Measurements from ENCODE around the gene WWOX. TPM values are rescaled to one million over a fixed set of nuclear protein-coding genes. Genes with fewer than 3 reads are reported as not detected.

WWOX gene
- total RNA-seq, 1 donor from 2014 or later: 7.3 TPM

DNA sequence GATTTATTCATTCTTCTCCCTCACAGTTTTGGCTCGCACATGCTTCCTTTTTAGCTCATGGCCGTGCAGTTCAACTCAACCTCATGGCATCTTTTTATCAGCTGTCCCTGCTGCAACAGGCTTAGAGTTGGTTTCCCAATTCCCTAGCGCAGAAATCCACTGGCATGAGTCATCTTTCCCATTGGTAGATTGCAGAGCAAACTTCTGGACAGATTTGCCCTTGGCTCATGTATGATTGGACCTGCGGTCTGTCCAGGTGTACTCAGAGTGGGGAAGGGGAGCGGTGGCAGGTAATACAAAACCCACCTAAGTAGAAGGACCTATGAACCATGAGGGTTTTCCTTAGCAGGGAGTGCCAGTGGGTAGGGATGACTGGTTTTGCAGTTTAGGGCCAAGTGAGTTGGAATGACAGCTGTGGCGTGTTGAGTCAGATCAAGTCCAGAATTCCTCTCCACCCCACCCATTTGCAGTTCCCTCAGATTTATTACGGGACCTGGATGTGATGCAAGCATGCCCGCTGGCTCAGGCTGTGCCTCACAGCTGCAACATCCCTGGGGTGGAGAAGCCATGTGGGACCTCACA is 584.7 kb downstream of the WWOX start:
- peak overlapping the region; percentile 22 for H3K27ac ChIP-seq (ENCODE audit: low read depth, low read length)
- no peak overlapping the region for H3K4me3 Mint-ChIP-seq (ENCODE audit: unreplicated experiment)
- H3K36me3 Mint-ChIP-seq (ENCODE audit: low read depth, unreplicated experiment): no peaks in the 10 kb centered on the region
- DNase-seq (ENCODE audit: low read depth): peak; percentile 92
- H3K4me1 ChIP-seq (ENCODE audit: insufficient read depth, low read length): peaks cover 13% of the 10 kb centered on the region
- H3K9me3 ChIP-seq (ENCODE audit: insufficient read depth, low read depth, low read length): no peaks in the 10 kb centered on the region
- no peak overlapping the region for H3K27ac Mint-ChIP-seq (ENCODE audit: unreplicated experiment)
- H3K9ac ChIP-seq (ENCODE audit: low read length): no peak overlapping the region
- peak overlapping the region; percentile 57 for H3K4me2 ChIP-seq (ENCODE audit: low read length)
- no peak overlapping the region for H3K4me3 ChIP-seq (ENCODE audit: insufficient read depth, low read depth, low read length)
- no peaks in the 10 kb centered on the region for H3K79me2 ChIP-seq (ENCODE audit: insufficient read depth, low read length)
- no peak overlapping the region for H2AFZ ChIP-seq (ENCODE audit: low read depth, low read length)
- no peaks in the 10 kb centered on the region for H4K20me1 ChIP-seq (ENCODE audit: insufficient read depth, low read length)
- TF ChIP-seq, protein P1, sequence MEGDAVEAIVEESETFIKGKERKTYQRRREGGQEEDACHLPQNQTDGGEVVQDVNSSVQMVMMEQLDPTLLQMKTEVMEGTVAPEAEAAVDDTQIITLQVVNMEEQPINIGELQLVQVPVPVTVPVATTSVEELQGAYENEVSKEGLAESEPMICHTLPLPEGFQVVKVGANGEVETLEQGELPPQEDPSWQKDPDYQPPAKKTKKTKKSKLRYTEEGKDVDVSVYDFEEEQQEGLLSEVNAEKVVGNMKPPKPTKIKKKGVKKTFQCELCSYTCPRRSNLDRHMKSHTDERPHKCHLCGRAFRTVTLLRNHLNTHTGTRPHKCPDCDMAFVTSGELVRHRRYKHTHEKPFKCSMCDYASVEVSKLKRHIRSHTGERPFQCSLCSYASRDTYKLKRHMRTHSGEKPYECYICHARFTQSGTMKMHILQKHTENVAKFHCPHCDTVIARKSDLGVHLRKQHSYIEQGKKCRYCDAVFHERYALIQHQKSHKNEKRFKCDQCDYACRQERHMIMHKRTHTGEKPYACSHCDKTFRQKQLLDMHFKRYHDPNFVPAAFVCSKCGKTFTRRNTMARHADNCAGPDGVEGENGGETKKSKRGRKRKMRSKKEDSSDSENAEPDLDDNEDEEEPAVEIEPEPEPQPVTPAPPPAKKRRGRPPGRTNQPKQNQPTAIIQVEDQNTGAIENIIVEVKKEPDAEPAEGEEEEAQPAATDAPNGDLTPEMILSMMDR (IDR thresholded peaks at IDR 0.05; ENCODE audit: insufficient read depth, low read depth, low read length): no peak
- no peak for TF ChIP-seq EZH2 (IDR thresholded peaks at IDR 0.05; ENCODE audit: insufficient read depth, low read length)
- H3K36me3 ChIP-seq (ENCODE audit: insufficient read depth, low read length): no peaks in the 10 kb centered on the region
- no peaks in the 10 kb centered on the region for H3K27me3 ChIP-seq (ENCODE audit: insufficient read depth, low read length)
- no peaks in the 10 kb centered on the region for H3K9me3 Mint-ChIP-seq (ENCODE audit: unreplicated experiment)
- no peaks in the 10 kb centered on the region for H3K27me3 Mint-ChIP-seq (ENCODE audit: low read depth, unreplicated experiment)
- H3K4me1 Mint-ChIP-seq (ENCODE audit: low read depth, unreplicated experiment): peaks cover 2% of the 10 kb centered on the region
- peak; percentile 39 for FAIRE-seq

GRCh38 chr16:78684655-78685375 is 585.4 kb downstream of the WWOX start:
- Histone ChIP-seq H3K27me3 (ENCODE audit: insufficient read depth, low read length) (no peaks in the 10 kb centered on the region), H2AFZ (ENCODE audit: low read depth, low read length) (no peak overlapping the region), H4K20me1 (ENCODE audit: insufficient read depth, low read length) (no peaks in the 10 kb centered on the region), H3K4me2 (ENCODE audit: low read length) (peak overlapping the region; percentile 57), H3K79me2 (ENCODE audit: insufficient read depth, low read length) (no peaks in the 10 kb centered on the region), H3K27ac (ENCODE audit: low read depth, low read length) (no peak overlapping the region), H3K9me3 (ENCODE audit: insufficient read depth, low read depth, low read length) (no peaks in the 10 kb centered on the region), H3K4me1 (ENCODE audit: insufficient read depth, low read length) (peaks cover 13% of the 10 kb centered on the region), H3K9ac (ENCODE audit: low read length) (no peak overlapping the region), H3K4me3 (ENCODE audit: insufficient read depth, low read depth, low read length) (no peak overlapping the region), H3K36me3 (ENCODE audit: insufficient read depth, low read length) (no peaks in the 10 kb centered on the region)
- FAIRE-seq: no peak
- DNase-seq (ENCODE audit: low read depth): no peak
- no peaks in the 10 kb centered on the region for H3K36me3 Mint-ChIP-seq (ENCODE audit: low read depth, unreplicated experiment)
- H3K27ac Mint-ChIP-seq (ENCODE audit: unreplicated experiment): no peak overlapping the region
- H3K4me3 Mint-ChIP-seq (ENCODE audit: unreplicated experiment): no peak overlapping the region
- H3K4me1 Mint-ChIP-seq (ENCODE audit: low read depth, unreplicated experiment): peaks cover 2% of the 10 kb centered on the region
- no peaks in the 10 kb centered on the region for H3K27me3 Mint-ChIP-seq (ENCODE audit: low read depth, unreplicated experiment)
- TF ChIP-seq, protein P1 (IDR thresholded peaks at IDR 0.05; ENCODE audit: insufficient read depth, low read depth, low read length): no peak
- no peak for TF ChIP-seq EZH2 (IDR thresholded peaks at IDR 0.05; ENCODE audit: insufficient read depth, low read length)
- H3K9me3 Mint-ChIP-seq (ENCODE audit: unreplicated experiment): no peaks in the 10 kb centered on the region

- H3K27me3 ChIP-seq (ENCODE audit: insufficient read depth, low read length): no peaks in the 10 kb centered on the region
- H3K9me3 ChIP-seq (ENCODE audit: insufficient read depth, low read depth, low read length): no peaks in the 10 kb centered on the region
- H3K4me2 ChIP-seq (ENCODE audit: low read length): no peak overlapping the region
- Mint-ChIP-seq H3K27me3 (ENCODE audit: low read depth, unreplicated experiment) (no peaks in the 10 kb centered on the region), H3K36me3 (ENCODE audit: low read depth, unreplicated experiment) (no peaks in the 10 kb centered on the region), H3K4me1 (ENCODE audit: low read depth, unreplicated experiment) (peaks cover 2% of the 10 kb centered on the region), H3K4me3 (ENCODE audit: unreplicated experiment) (no peak overlapping the region), H3K27ac (ENCODE audit: unreplicated experiment) (no peak overlapping the region), H3K9me3 (ENCODE audit: unreplicated experiment) (no peaks in the 10 kb centered on the region)
- no peaks in the 10 kb centered on the region for H3K36me3 ChIP-seq (ENCODE audit: insufficient read depth, low read length)
- no peak overlapping the region for H3K4me3 ChIP-seq (ENCODE audit: insufficient read depth, low read depth, low read length)
- H2AFZ ChIP-seq (ENCODE audit: low read depth, low read length): no peak overlapping the region
- FAIRE-seq (no peak), DNase-seq (ENCODE audit: low read depth) (no peak)
- no peak for TF ChIP-seq EZH2 (IDR thresholded peaks at IDR 0.05; ENCODE audit: insufficient read depth, low read length)
- TF ChIP-seq, protein P1 (IDR thresholded peaks at IDR 0.05; ENCODE audit: insufficient read depth, low read depth, low read length): no peak
- no peaks in the 10 kb centered on the region for H3K79me2 ChIP-seq (ENCODE audit: insufficient read depth, low read length)
- peaks cover 13% of the 10 kb centered on the region for H3K4me1 ChIP-seq (ENCODE audit: insufficient read depth, low read length)
- H3K27ac ChIP-seq (ENCODE audit: low read depth, low read length): no peak overlapping the region
- H3K9ac ChIP-seq (ENCODE audit: low read length): no peak overlapping the region
- no peaks in the 10 kb centered on the region for H4K20me1 ChIP-seq (ENCODE audit: insufficient read depth, low read length)
Observed at GRCh38 chr16:78686601-78687000, 587.1 kb downstream of the WWOX start.
